ENCODE measurements around the gene ACAP3.

Gene ACAP3

GRCh38 chr1:1256956-1257871, 50.5 kb downstream of the ACAP3 start:
- peaks cover 8% of the 10 kb centered on the region for H3K79me2 ChIP-seq (ENCODE audit: low read length)
- no peaks in the 10 kb centered on the region for H3K27me3 ChIP-seq (replicated peaks; ENCODE audit: insufficient read depth, low read length)
- H3K27ac ChIP-seq (ENCODE audit: low read length), result no peak overlapping the region

GRCh38 chr1:1255611-1256010, 52.1 kb downstream of the ACAP3 start:
- Histone ChIP-seq H3K4me1 (ENCODE audit: low read length) (no peaks in the 10 kb centered on the region), H3K36me3 (replicated peaks; ENCODE audit: insufficient read depth, low read length) (0 out of 2 replicates have a peak, but pooled peaks cover 4% of the 10 kb centered on the region)

More at GRCh38 chr1:1256956-1257871, 50.5 kb downstream of the ACAP3 start:
- no peak overlapping the region for H2AFZ ChIP-seq (ENCODE audit: low read length)
- no peaks in the 10 kb centered on the region for H3K9me3 ChIP-seq (replicated peaks; ENCODE audit: insufficient read depth, low read length)
- TF ChIP-seq EZH2 (optimal IDR thresholded peaks at IDR 0.05; ENCODE audit: low read depth, low read length), result no peak
- TF ChIP-seq EZH2phosphoT487 (IDR thresholded peaks at IDR 0.05; ENCODE audit: low read length), result no peak
- TF ChIP-seq CTCF (IDR thresholded peaks at IDR 0.05; ENCODE audit: low read length), result no peak
- no peaks in the 10 kb centered on the region for H4K20me1 ChIP-seq (ENCODE audit: insufficient read depth, low read length)
- no peak overlapping the region for H3K4me3 ChIP-seq (ENCODE audit: low read length)
- no peaks in the 10 kb centered on the region for H3K4me1 ChIP-seq (ENCODE audit: low read length)
- no peak overlapping the region for H3K4me2 ChIP-seq (ENCODE audit: low read depth, low read length)
- H3K9ac ChIP-seq (ENCODE audit: low read length), result no peak overlapping the region
- no peaks in the 10 kb centered on the region for H3K9me2 ChIP-seq (replicated peaks; ENCODE audit: insufficient read depth, low read length)
- no peaks in the 10 kb centered on the region for H3F3A ChIP-seq (ENCODE audit: insufficient read depth, low read length)
- 0 out of 2 replicates have a peak, but pooled peaks cover 4% of the 10 kb centered on the region for H3K36me3 ChIP-seq (replicated peaks; ENCODE audit: insufficient read depth, low read length)
- DNase-seq, result no peak

GRCh38 chr1:1255078-1255477, 52.7 kb downstream of the ACAP3 start:
- Histone ChIP-seq H3K9ac (ENCODE audit: low read length) (no peak overlapping the region), H4K20me1 (ENCODE audit: insufficient read depth, low read length) (no peaks in the 10 kb centered on the region), H2AFZ (ENCODE audit: low read length) (no peak overlapping the region), H3K36me3 (replicated peaks; ENCODE audit: insufficient read depth, low read length) (0 out of 2 replicates have a peak, but pooled peaks cover 4% of the 10 kb centered on the region), H3K9me3 (replicated peaks; ENCODE audit: insufficient read depth, low read length) (no peaks in the 10 kb centered on the region), H3K4me1 (ENCODE audit: low read length) (no peaks in the 10 kb centered on the region), H3K27ac (ENCODE audit: low read length) (no peak overlapping the region), H3F3A (ENCODE audit: insufficient read depth, low read length) (no peaks in the 10 kb centered on the region), H3K79me2 (ENCODE audit: low read length) (peaks cover 3% of the 10 kb centered on the region), H3K9me2 (replicated peaks; ENCODE audit: insufficient read depth, low read length) (no peaks in the 10 kb centered on the region), H3K4me3 (ENCODE audit: low read length) (no peak overlapping the region), H3K27me3 (replicated peaks; ENCODE audit: insufficient read depth, low read length) (no peaks in the 10 kb centered on the region), H3K4me2 (ENCODE audit: low read depth, low read length) (no peak overlapping the region)
- TF ChIP-seq EZH2phosphoT487 (IDR thresholded peaks at IDR 0.05; ENCODE audit: low read length), result no peak
- no peak for TF ChIP-seq CTCF (IDR thresholded peaks at IDR 0.05; ENCODE audit: low read length)
- TF ChIP-seq EZH2 (optimal IDR thresholded peaks at IDR 0.05; ENCODE audit: low read depth, low read length), result no peak
- DNase-seq, result no peak

More at GRCh38 chr1:1255611-1256010, 52.1 kb downstream of the ACAP3 start:
- H2AFZ ChIP-seq (ENCODE audit: low read length), result no peak overlapping the region
- no peak overlapping the region for H3K27ac ChIP-seq (ENCODE audit: low read length)
- no peaks in the 10 kb centered on the region for H3K9me2 ChIP-seq (replicated peaks; ENCODE audit: insufficient read depth, low read length)
- H3K27me3 ChIP-seq (replicated peaks; ENCODE audit: insufficient read depth, low read length), result no peaks in the 10 kb centered on the region
- H3K4me2 ChIP-seq (ENCODE audit: low read depth, low read length), result no peak overlapping the region
- no peak for DNase-seq
- H3K9ac ChIP-seq (ENCODE audit: low read length), result no peak overlapping the region
- no peaks in the 10 kb centered on the region for H3F3A ChIP-seq (ENCODE audit: insufficient read depth, low read length)
- no peak overlapping the region for H3K4me3 ChIP-seq (ENCODE audit: low read length)
- H4K20me1 ChIP-seq (ENCODE audit: insufficient read depth, low read length), result no peaks in the 10 kb centered on the region
- H3K79me2 ChIP-seq (ENCODE audit: low read length), result peaks cover 3% of the 10 kb centered on the region
- TF ChIP-seq EZH2 (optimal IDR thresholded peaks at IDR 0.05; ENCODE audit: low read depth, low read length) (no peak), CTCF (IDR thresholded peaks at IDR 0.05; ENCODE audit: low read length) (no peak), EZH2phosphoT487 (IDR thresholded peaks at IDR 0.05; ENCODE audit: low read length) (no peak)
- no peaks in the 10 kb centered on the region for H3K9me3 ChIP-seq (replicated peaks; ENCODE audit: insufficient read depth, low read length)

Measured in MM.1S (cell line).